ENCODE data around the gene DIAPH3.

The DIAPH3 gene

GRCh38 chr13:59877933-59878332 is 285.8 kb downstream of the DIAPH3 start:
- DNase-seq (ENCODE audit: low read depth in 2 of 2), result no peak

- no peak for DNase-seq (ENCODE audit: low read depth in 2 of 2)
Observed at GRCh38 chr13:59874973-59875372, 288.8 kb downstream of the DIAPH3 start.

GRCh38 chr13:59873856-59874255 is 289.9 kb downstream of the DIAPH3 start:
- DNase-seq (ENCODE audit: low read depth in 2 of 2), result no peak

- DNase-seq (ENCODE audit: low read depth in 2 of 2), result no peak
Observed at GRCh38 chr13:59873309-59873708, 290.4 kb downstream of the DIAPH3 start.

GRCh38 chr13:59867867-59868266 is 295.9 kb downstream of the DIAPH3 start:
- no peak for DNase-seq (ENCODE audit: low read depth in 2 of 2)

- no peak for DNase-seq (ENCODE audit: low read depth in 2 of 2)
Observed at GRCh38 chr13:59865398-59865797, 298.3 kb downstream of the DIAPH3 start.

- DNase-seq (ENCODE audit: low read depth in 2 of 2), result no peak
Observed at GRCh38 chr13:59863621-59864020, 300.1 kb downstream of the DIAPH3 start.

GRCh38 chr13:59861676-59862075 is 302.1 kb downstream of the DIAPH3 start:
- no peak for DNase-seq (ENCODE audit: low read depth in 2 of 2)

- DNase-seq (ENCODE audit: low read depth in 2 of 2), result no peak
Observed at GRCh38 chr13:59856281-59856810, 307.4 kb downstream of the DIAPH3 start.

GRCh38 chr13:59846845-59847620 is 316.7 kb downstream of the DIAPH3 start:
- DNase-seq (ENCODE audit: low read depth in 2 of 2), result no peak

- DNase-seq (ENCODE audit: low read depth in 2 of 2), result no peak
Observed at GRCh38 chr13:59843040-59843439, 320.7 kb downstream of the DIAPH3 start.

- no peak for DNase-seq (ENCODE audit: low read depth in 2 of 2)
Observed at GRCh38 chr13:59842507-59842906, 321.2 kb downstream of the DIAPH3 start.

- DNase-seq (ENCODE audit: low read depth in 2 of 2), result no peak
Observed at GRCh38 chr13:59839186-59839585, 324.5 kb downstream of the DIAPH3 start.

- DNase-seq (ENCODE audit: low read depth in 2 of 2), result no peak
Observed at GRCh38 chr13:59837101-59837500, 326.6 kb downstream of the DIAPH3 start.

GRCh38 chr13:59835569-59835968 is 328.2 kb downstream of the DIAPH3 start:
- no peak for DNase-seq (ENCODE audit: low read depth in 2 of 2)

GRCh38 chr13:59834801-59835200 is 328.9 kb downstream of the DIAPH3 start:
- no peak for DNase-seq (ENCODE audit: low read depth in 2 of 2)

GRCh38 chr13:59829690-59830089 is 334.0 kb downstream of the DIAPH3 start:
- DNase-seq (ENCODE audit: low read depth in 2 of 2), result no peak

- DNase-seq (ENCODE audit: low read depth in 2 of 2), result no peak
Observed at GRCh38 chr13:59823486-59823885, 340.2 kb downstream of the DIAPH3 start.

GRCh38 chr13:59809564-59809963 is 354.2 kb downstream of the DIAPH3 start:
- no peak for DNase-seq (ENCODE audit: low read depth in 2 of 2)

GRCh38 chr13:59806801-59807200 is 356.9 kb downstream of the DIAPH3 start:
- DNase-seq (ENCODE audit: low read depth in 2 of 2), result no peak

- DNase-seq (ENCODE audit: low read depth in 2 of 2), result no peak
Observed at GRCh38 chr13:59801107-59801880, 362.4 kb downstream of the DIAPH3 start.

GRCh38 chr13:59793107-59793506 is 370.6 kb downstream of the DIAPH3 start:
- DNase-seq (ENCODE audit: low read depth in 2 of 2), result no peak

GRCh38 chr13:59790626-59791025 is 373.1 kb downstream of the DIAPH3 start:
- no peak for DNase-seq (ENCODE audit: low read depth in 2 of 2)

Data from stimulated activated CD4-positive, alpha-beta T cell treated with anti-CD3 and anti-CD28 coated beads, Interleukin-4, amount 100 ng/mL, for 48 hours (primary cell).